Heart left ventricle (tissue), 16 donors: Measurements from ENCODE around the gene ARHGAP12. TPM values are rescaled to one million over a fixed set of nuclear protein-coding genes. Genes with fewer than 3 reads are reported as not detected.

Experiments
- ATAC-seq, 4 donors: fragments of 200-7000 bp; cut with Tn5 transposase; one replicate each; pipeline ENCODE4 v1.9.1; 2020 to 2022; ENCODE audit warnings: moderate library complexity in 4 of 4, mild to moderate bottlenecking in 3 of 4, moderate number of reproducible peaks in 1 of 4
- DNase-seq, 5 donors: peaks; one replicate each; pipeline ENCODE4 v3.0.0-alpha.2; 2020
- H3K27ac ChIP-seq, 12 donors: fragments of 200-600 bp; sonication (generic) in 4 of 12; one replicate each; pipeline versions ENCODE4 v1.5.0 to v1.8.0; 2016 to 2022; ENCODE audit warnings: mild to moderate bottlenecking in 2 of 12
- H3K27me3 ChIP-seq, 9 donors: fragments of 200-600 bp; sonication (generic) in 2 of 9; one replicate each; pipeline versions ENCODE4 v1.5.1 to v1.8.0; 2016 to 2022; ENCODE audit warnings: mild to moderate bottlenecking in 3 of 9
- H3K36me3 ChIP-seq, 9 donors: fragments of 200-600 bp; sonication (generic) in 2 of 9; one replicate each; pipeline versions ENCODE4 v1.5.0 to v1.8.0; 2018 to 2022; ENCODE audit warnings: mild to moderate bottlenecking in 2 of 9
- H3K4me1 ChIP-seq, 12 donors: fragments of 200-600 bp; sonication (generic) in 4 of 12; one replicate each; pipeline versions ENCODE4 v1.5.0 to v1.8.0; 2016 to 2022; ENCODE audit warnings: mild to moderate bottlenecking in 3 of 12
- H3K4me3 ChIP-seq, 12 donors: fragments of 200-600 bp; sonication (generic) in 4 of 12; one replicate each; pipeline versions ENCODE4 v1.5.0 to v1.8.0; 2017 to 2022; ENCODE audit warnings: mild to moderate bottlenecking in 9 of 12, moderate library complexity in 4 of 12
- H3K9me3 ChIP-seq, 12 donors: fragments of 200-600 bp; sonication (generic) in 4 of 12; one replicate each; pipeline versions ENCODE4 v1.5.0 to v1.8.0; 2016 to 2022; ENCODE audit warnings: mild to moderate bottlenecking in 1 of 12
- POLR2A ChIP-seq, 2 donors: fragments of 450-650 bp; IDR thresholded peaks; one replicate each; pipeline ENCODE4 v1.6.1; 2017; ENCODE audit warnings: antibody characterized with exemption in 2 of 2, mild to moderate bottlenecking in 2 of 2, moderate library complexity in 2 of 2
- WGBS, 4 donors: extraction: QIAGEN DNeasy Blood & Tissue Kit in 2 of 4; methylation state at CpG; one replicate each; pipeline versions ENCODE4 v1.1.5 to v1.1.7; 2013 to 2018; 5-methylcytosine and 5-hydroxymethylcytosine counted together
- intact Hi-C, 10 donors: fragments of 100-400 bp; cut with DNase I; formaldehyde crosslinking; loops; one replicate each; pipeline versions ENCODE4 v1.11.1 to v1.14.2; 2022
- polyA plus RNA-seq, 2 donors: library from polyadenylated mRNA; stranded (reverse); fragments of 200-250 nt; gene quantifications; one replicate each; pipeline ENCODE4 v1.2.3, GENCODE V29; 2013
- total RNA-seq, 9 donors: library from RNA; depleted of rRNA in 2 of 9; stranded (reverse); fragments of >200 nt in 2 of 9; fragmentation: NEBNext Ultra II Directional in 3 of 9; extraction: Animal tissue kit (Norgen Biotek cat#: 25700) in 3 of 9; gene quantifications; one replicate each; pipeline versions ENCODE4 v1.1.0 to v1.2.4, GENCODE V29; 2016 to 2023
- TF ChIP-seq, protein P1 (sequence below), 12 donors: fragments of 200-600 bp; sonication (generic) in 4 of 12; IDR thresholded peaks; one replicate each; pipeline versions ENCODE4 v1.5.0 to v1.8.0; 2018 to 2022; ENCODE audit warnings: antibody characterized with exemption in 12 of 12, mild to moderate bottlenecking in 5 of 12
- donor health status: ischemic (EF 13 %, LVEDD 7.1; RV severe dilation, severe dysfunction).
- donor health status: healthy with polysubstance abuse.
- donor health status: DM: no; HTN: yes; CAD: no.
- donor health status: DM: no; HTN: no; CAD: no.
- donor health status: ischemic (EF 25% LVEDD 6.9; RV normal size, moderate dysfunction).
- donor health status: ischemic (EF 25% LVEDD 5.7; RV mildly dilated, moderate dysfunction).
- donor health status: healthy.
- donor health status: DM: yes; HTN: yes; CAD: no.
- donor health status: ischemic (EF 35%, LVEDD 5.7; RV mildly dilated, moderate dysfunction).
- donor health status: nonischemic (EF 11% LVEDD 7.7; RV severe dilation, severe dysfunction).
- donor health status: DM: yes; HTN: yes; CAD: no.
- donor health status: PGD.
- donor health status: ischemic (EF 29% LVEDD 5.4; RV normal size, mild dysfunction).
- donor health status: nonischemic (EF 23%, LVEDD 6.1; RV moderate dilation, normal function).

ARHGAP12 gene
- total and polyA plus RNA-seq, 11 donors: 11.5 to 27.6 (median 20.1) TPM

DNA sequence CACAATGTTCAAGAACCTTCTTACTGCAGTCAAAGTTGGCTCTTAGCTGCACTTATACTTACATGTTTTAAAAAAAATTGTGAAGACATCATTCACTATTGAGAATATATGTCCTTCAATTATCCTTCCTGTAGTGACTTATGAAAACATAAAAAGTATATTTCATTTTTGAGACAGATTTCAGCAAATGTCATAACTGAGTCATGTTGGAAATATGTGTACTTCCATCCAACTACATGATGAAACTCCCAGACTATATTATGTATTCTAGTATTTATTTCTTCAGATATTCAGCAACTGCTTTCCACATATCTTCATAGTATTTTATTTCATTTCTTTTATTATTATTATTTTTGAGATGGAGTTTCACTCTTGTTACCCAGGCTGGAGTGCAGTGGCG lies 160.2 kb downstream of the ARHGAP12 start:
- ATAC-seq (peak in 1 of 4 donors; percentile 21), DNase-seq (no peak)
- H3K27ac ChIP-seq: peak overlapping the region in 2 of 12 donors; percentile 10 to 22
- H3K4me3 ChIP-seq: no peak overlapping the region
- intact Hi-C loops: loop anchor here in 4 of 10 donors (10.0 kb wide), 2 partner anchors 144 to 164 kb away; no protein-coding TSS in a partner anchor
- no peaks in the 10 kb centered on the region for H3K27me3 ChIP-seq
- peaks cover 0 to 7% (median 0%) of the 10 kb centered on the region in 12 donors for H3K9me3 ChIP-seq
- peaks cover 0 to 14% (median 2%) of the 10 kb centered on the region in 12 donors for H3K4me1 ChIP-seq
- 96 to 100% (median 99%) methylated on average over 1 of the region's 1 CpG for WGBS, 4 donors
- no peak for TF ChIP-seq POLR2A (IDR thresholded peaks at IDR 0.05)
- TF ChIP-seq, protein P1, sequence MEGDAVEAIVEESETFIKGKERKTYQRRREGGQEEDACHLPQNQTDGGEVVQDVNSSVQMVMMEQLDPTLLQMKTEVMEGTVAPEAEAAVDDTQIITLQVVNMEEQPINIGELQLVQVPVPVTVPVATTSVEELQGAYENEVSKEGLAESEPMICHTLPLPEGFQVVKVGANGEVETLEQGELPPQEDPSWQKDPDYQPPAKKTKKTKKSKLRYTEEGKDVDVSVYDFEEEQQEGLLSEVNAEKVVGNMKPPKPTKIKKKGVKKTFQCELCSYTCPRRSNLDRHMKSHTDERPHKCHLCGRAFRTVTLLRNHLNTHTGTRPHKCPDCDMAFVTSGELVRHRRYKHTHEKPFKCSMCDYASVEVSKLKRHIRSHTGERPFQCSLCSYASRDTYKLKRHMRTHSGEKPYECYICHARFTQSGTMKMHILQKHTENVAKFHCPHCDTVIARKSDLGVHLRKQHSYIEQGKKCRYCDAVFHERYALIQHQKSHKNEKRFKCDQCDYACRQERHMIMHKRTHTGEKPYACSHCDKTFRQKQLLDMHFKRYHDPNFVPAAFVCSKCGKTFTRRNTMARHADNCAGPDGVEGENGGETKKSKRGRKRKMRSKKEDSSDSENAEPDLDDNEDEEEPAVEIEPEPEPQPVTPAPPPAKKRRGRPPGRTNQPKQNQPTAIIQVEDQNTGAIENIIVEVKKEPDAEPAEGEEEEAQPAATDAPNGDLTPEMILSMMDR (IDR thresholded peaks at IDR 0.05): no peak
- no peaks in the 10 kb centered on the region for H3K36me3 ChIP-seq

DNA sequence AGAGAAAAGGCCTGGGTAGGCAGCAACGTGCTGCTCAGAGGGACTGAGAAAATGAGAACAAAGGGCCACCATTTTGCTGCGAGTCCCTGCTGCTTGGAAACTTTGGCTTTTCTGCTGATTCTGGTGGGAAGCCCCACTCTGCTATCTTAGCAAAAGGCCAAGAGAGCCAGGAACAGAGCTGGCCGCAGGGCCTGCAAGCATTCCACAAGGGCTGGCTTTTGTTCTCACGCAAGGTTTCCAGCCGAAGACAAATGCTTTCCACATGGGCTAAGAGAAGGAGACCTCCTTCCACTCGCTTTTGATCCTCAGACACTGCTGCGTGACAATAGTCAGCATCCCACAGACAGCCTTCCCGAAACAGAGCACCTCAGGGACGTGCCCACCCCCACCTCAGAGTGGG lies 163.1 kb downstream of the ARHGAP12 start:
- WGBS, 4 donors: 67 to 78% (median 74%) methylated on average over 8 to 9 of the region's 9 CpGs
- intact Hi-C loops: loop anchor here in 4 of 10 donors (10.0 kb wide), 2 partner anchors 141 to 161 kb away; no protein-coding TSS in a partner anchor
- no peaks in the 10 kb centered on the region for H3K36me3 ChIP-seq
- no peak for TF ChIP-seq POLR2A (IDR thresholded peaks at IDR 0.05)
- TF ChIP-seq, protein P1 (IDR thresholded peaks at IDR 0.05): no peak
- no peaks in the 10 kb centered on the region for H3K27me3 ChIP-seq
- ATAC-seq: no peak
- peak overlapping the region in 3 of 12 donors; percentile 4 to 44 (median 29) for H3K27ac ChIP-seq
- H3K4me3 ChIP-seq: no peak overlapping the region
- no peak for DNase-seq
- H3K9me3 ChIP-seq: peaks cover 0 to 7% (median 0%) of the 10 kb centered on the region in 12 donors
- H3K4me1 ChIP-seq: peaks cover 0 to 13% (median 9%) of the 10 kb centered on the region in 12 donors

GRCh38 chr10:31762316-31762715 lies 166.3 kb downstream of the ARHGAP12 start:
- Histone ChIP-seq H3K36me3 (no peaks in the 10 kb centered on the region), H3K27me3 (no peaks in the 10 kb centered on the region), H3K27ac (no peak overlapping the region), H3K9me3 (no peaks in the 10 kb centered on the region), H3K4me1 (peaks cover 0 to 29% (median 20%) of the 10 kb centered on the region in 12 donors), H3K4me3 (no peak overlapping the region)
- DNase-seq: no peak
- ATAC-seq: no peak
- no peak for TF ChIP-seq POLR2A (IDR thresholded peaks at IDR 0.05)
- TF ChIP-seq, protein P1 (IDR thresholded peaks at IDR 0.05): no peak
- intact Hi-C loops: loop anchor here in 6 of 10 donors (5.0 to 10.0 kb wide), 4 partner anchors 55 to 730 kb away; partner anchors contain the start of gene ZNF438 (in 1 of the 6)
- 93 to 99% (median 98%) methylated on average over 4 of the region's 4 CpGs for WGBS, 4 donors

GRCh38 chr10:31761156-31761555 lies 167.5 kb downstream of the ARHGAP12 start:
- peaks cover 0 to 36% (median 21%) of the 10 kb centered on the region in 12 donors for H3K4me1 ChIP-seq
- H3K4me3 ChIP-seq: peak overlapping the region in 2 of 12 donors; percentile 75 to 83
- H3K27me3 ChIP-seq: no peaks in the 10 kb centered on the region
- H3K9me3 ChIP-seq: no peaks in the 10 kb centered on the region
- intact Hi-C loops: loop anchor here in 6 of 10 donors (2.0 to 10.0 kb wide), 5 partner anchors 52 to 729 kb away; partner anchors contain the start of gene ZNF438 (in 1 of the 6)
- TF ChIP-seq, protein P1 (IDR thresholded peaks at IDR 0.05): no peak
- TF ChIP-seq POLR2A (IDR thresholded peaks at IDR 0.05): no peak
- DNase-seq (no peak), ATAC-seq (no peak)
- no peaks in the 10 kb centered on the region for H3K36me3 ChIP-seq
- peak overlapping the region in 11 of 12 donors; percentile 90 to 100 (median 94) for H3K27ac ChIP-seq
- 73 to 96% (median 92%) methylated on average over 3 of the region's 3 CpGs for WGBS, 4 donors
